SHP77 treated with DMSO at 0.1 percent for 48 hours (cell line): ENCODE results near the gene PTPN14.

Source experiments
- DNase-seq: peaks from one replicate; lab custom pipeline; 2025; lab: John Stamatoyannopoulos, UW

Gene PTPN14

GRCh38 chr1:214330222-214330621, 221.2 kb downstream of the PTPN14 start:
- DNase-seq: no peak

GRCh38 chr1:214329470-214330220, 221.8 kb downstream of the PTPN14 start:
- DNase-seq: no peak

- DNase-seq: peak; percentile 68
Observed at GRCh38 chr1:214328770-214329469, 222.5 kb downstream of the PTPN14 start.

GRCh38 chr1:214327514-214327913, 223.9 kb downstream of the PTPN14 start:
- DNase-seq: no peak

GRCh38 chr1:214326406-214326805, 225.0 kb downstream of the PTPN14 start:
- DNase-seq: no peak

- no peak for DNase-seq
Observed at GRCh38 chr1:214324896-214325800, 226.3 kb downstream of the PTPN14 start.

- no peak for DNase-seq
Observed at GRCh38 chr1:214321705-214322453, 229.5 kb downstream of the PTPN14 start.

- DNase-seq: no peak
Observed at GRCh38 chr1:214319938-214320337, 231.5 kb downstream of the PTPN14 start.

GRCh38 chr1:214318956-214319736, 232.3 kb downstream of the PTPN14 start:
- no peak for DNase-seq

- no peak for DNase-seq
Observed at GRCh38 chr1:214318356-214318755, 233.0 kb downstream of the PTPN14 start.

GRCh38 chr1:214317734-214318133, 233.7 kb downstream of the PTPN14 start:
- no peak for DNase-seq

GRCh38 chr1:214317300-214317699, 234.1 kb downstream of the PTPN14 start:
- DNase-seq: no peak

- no peak for DNase-seq
Observed at GRCh38 chr1:214316593-214316992, 234.8 kb downstream of the PTPN14 start.

- DNase-seq: no peak
Observed at GRCh38 chr1:214314178-214314843, 237.1 kb downstream of the PTPN14 start.

- DNase-seq: no peak
Observed at GRCh38 chr1:214312530-214313051, 238.8 kb downstream of the PTPN14 start.

GRCh38 chr1:214310777-214311690, 240.4 kb downstream of the PTPN14 start:
- no peak for DNase-seq

GRCh38 chr1:214310010-214310409, 241.4 kb downstream of the PTPN14 start:
- no peak for DNase-seq

GRCh38 chr1:214306269-214306668, 245.1 kb downstream of the PTPN14 start:
- DNase-seq: no peak

- DNase-seq: no peak
Observed at GRCh38 chr1:214305164-214305751, 246.1 kb downstream of the PTPN14 start.
